Activated CD8-positive, alpha-beta memory T cell treated with anti-CD3 and anti-CD28 coated beads for 4 hours (primary cell): ENCODE data around the gene VASN.

Experiments
- DNase-seq, 2 donors: peaks; one replicate each; pipeline ENCODE4 v3.0.0-alpha.2; 2020; ENCODE audit warnings: low read depth in 2 of 2

The VASN gene

DNA sequence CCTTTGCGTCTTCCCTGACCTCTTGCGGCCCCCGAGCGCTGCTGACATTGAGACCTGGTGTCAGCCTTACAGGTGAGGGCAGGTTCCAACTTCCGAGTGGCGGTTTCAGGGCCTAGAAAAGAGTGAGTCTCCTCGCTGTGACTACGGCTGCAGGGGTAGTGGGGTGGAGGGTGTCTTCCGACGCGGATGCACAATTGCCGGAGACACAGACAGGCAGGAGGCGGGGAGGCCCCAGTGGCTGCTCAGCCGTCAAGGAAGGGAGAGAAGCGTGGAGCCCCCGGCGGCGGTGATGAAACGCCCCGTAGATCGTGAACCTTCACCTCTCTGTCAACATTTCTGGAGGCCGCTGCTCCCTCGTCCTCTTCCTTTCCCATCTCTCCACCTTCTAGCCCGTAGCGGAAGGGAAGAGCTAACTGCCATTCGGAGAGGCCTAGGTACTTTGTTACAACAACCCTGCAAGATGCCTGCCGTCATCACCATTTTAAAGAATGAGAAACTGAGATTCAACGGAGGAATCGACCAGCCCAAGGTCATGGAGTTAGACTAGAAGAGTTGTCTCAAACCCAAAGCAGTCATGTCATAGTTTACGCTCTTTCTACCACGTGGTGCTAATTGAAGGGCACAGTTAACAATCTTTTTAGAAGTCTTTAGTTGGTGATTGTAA, 54.5 kb downstream of the VASN start:
- no peak for DNase-seq

DNA sequence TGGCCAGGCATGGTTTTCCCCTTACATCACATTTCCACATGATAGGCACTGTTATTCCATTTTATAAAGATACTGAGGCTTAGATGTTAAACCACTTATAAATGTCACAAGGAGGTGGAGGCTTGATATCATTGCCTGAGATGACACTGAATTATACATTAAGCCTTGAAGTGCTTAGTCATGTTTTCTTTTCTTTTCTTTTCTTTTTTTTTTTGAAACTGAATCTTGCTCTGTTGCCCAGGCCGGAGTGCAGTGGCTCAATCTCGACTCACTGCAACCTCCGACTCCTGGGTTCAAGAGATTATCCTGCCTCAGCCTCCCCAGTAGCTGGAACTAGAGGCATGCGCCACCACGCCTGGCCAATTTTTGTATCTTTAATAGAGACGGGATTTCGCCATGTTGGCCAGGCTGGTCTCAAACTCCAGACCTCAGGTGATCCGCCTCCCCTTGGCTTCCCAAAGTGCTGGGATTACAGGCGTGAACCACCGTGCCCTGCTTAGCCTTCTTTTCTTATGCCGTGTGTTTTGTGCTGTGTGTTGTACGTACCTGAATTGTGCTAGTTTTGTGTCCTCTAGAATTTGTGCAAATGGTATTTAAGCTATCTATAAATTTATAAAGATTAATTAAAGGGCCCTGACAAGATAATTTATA, 55.2 kb downstream of the VASN start:
- DNase-seq: no peak

DNA sequence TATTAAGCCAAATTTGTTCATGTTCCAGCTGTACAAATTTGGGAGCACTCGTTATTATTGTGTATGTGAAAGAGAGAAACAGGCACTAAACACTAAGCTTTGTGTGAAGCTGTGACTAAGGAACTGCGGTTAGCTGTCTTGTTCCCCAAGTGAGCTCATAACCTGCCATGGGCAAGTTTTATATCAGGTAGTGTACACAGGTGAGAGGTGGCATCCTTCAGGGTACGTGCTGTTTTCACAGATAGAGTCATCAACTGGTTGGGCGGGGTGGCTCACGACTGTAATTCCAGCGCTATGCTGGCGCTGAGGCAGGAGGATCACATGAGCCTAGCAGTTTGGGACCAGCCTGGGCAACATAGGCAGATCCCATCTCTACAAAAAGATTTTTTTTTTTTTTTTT, 56.9 kb downstream of the VASN start:
- DNase-seq: no peak

DNA sequence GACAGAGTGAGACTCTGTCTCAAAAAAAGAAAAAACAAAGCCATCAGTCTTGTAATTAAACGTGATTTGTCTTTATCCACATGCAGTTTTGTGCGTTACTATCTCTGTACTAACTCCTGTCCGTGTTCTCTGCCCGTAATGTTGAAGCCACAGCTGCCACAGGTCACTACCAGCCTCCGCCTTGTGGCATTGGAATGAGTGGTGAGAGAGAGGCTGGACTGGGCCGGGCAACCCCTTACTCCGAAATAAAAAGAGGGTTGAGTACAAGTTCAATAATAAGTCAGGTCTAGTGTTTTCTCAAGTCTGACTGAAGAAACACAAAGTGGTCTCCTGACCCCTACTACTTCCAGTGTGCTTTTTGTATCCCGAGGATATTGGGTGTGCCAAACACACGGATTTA, 59.4 kb downstream of the VASN start:
- DNase-seq: no peak
